ENCODE data around the gene AOPEP. TPM values are rescaled to one million over a fixed set of nuclear protein-coding genes. Genes with fewer than 3 reads are reported as not detected.

AOPEP gene
- total RNA-seq, 1 experiment from 2014 or later: 36.4 TPM

DNA sequence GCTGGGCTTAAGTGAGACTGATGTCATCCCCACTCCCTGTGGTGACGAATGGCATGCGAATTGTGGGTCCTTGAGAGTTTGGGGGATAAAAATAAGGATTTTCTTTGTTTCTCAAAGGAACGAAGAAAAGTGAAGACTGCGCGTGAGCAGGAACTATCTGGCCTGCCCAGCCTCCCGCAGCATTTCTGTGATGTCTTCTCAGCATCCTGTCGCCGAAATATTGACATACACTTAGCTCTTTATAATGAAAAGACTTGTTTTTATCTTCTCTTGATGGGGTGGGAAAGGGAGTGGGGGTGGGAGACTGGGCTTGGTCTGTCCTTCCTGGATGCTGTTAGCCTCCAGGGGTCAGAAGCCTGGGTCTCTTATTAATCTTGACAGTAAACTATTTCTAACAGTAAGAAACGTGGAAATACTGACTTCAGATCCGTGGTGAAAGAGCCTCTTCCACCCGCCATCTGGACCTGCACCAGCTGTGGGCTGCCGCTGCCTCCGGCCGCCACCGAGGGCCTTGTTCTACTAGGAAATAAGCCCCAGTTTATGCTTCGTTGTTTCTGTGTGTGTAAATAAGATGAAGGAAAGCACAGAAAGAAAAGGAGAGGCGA lies 351.4 kb downstream of the AOPEP start:
- in situ Hi-C loops (cut with HindIII; ENCODE audit: low pct_unique_long_range_greater_than_20kb, low sequenced_read_pairs): no loop called here
- intact Hi-C loops (cut with micrococcal nuclease; ENCODE audit: unreplicated experiment): no loop called here
- Histone ChIP-seq H3K4me1 (ENCODE audit: control insufficient read depth, insufficient read depth, low read length) (no peaks in the 10 kb centered on the region; the same call in none of the 2 replicates), H3K36me3 (ENCODE audit: control insufficient read depth, insufficient read depth, low read length) (peaks cover 5% of the 10 kb centered on the region), H3K9me3 (ENCODE audit: control insufficient read depth, insufficient read depth, low read depth, low read length) (no peaks in the 10 kb centered on the region), H3K27me3 (ENCODE audit: control insufficient read depth, insufficient read depth, low read length) (no peaks in the 10 kb centered on the region), H3K27ac (ENCODE audit: low read length) (no peak overlapping the region), H3K4me3 (ENCODE audit: low read depth in 2 of 2, low read length in 2 of 2) (no peak overlapping the region)
- DNase-seq (ENCODE audit: low read depth, low spot score) (no peak), ATAC-seq (no peak)
- BruUV-seq (replicated peaks): no TSS peak
- CTCF ChIA-PET: no interaction called here
- POLR2A ChIA-PET: no interaction called here
- TF ChIP-seq SIN3A (IDR thresholded peaks at IDR 0.05; ENCODE audit: borderline replicate concordance, insufficient read depth, low read depth, low read length) (no peak), POLR2AphosphoS5 (IDR thresholded peaks at IDR 0.05; ENCODE audit: low read depth, low read length) (no peak), TCF7L2 (IDR thresholded peaks at IDR 0.05; ENCODE audit: low read depth, low read length) (no peak)
- TF ChIP-seq, protein P1, sequence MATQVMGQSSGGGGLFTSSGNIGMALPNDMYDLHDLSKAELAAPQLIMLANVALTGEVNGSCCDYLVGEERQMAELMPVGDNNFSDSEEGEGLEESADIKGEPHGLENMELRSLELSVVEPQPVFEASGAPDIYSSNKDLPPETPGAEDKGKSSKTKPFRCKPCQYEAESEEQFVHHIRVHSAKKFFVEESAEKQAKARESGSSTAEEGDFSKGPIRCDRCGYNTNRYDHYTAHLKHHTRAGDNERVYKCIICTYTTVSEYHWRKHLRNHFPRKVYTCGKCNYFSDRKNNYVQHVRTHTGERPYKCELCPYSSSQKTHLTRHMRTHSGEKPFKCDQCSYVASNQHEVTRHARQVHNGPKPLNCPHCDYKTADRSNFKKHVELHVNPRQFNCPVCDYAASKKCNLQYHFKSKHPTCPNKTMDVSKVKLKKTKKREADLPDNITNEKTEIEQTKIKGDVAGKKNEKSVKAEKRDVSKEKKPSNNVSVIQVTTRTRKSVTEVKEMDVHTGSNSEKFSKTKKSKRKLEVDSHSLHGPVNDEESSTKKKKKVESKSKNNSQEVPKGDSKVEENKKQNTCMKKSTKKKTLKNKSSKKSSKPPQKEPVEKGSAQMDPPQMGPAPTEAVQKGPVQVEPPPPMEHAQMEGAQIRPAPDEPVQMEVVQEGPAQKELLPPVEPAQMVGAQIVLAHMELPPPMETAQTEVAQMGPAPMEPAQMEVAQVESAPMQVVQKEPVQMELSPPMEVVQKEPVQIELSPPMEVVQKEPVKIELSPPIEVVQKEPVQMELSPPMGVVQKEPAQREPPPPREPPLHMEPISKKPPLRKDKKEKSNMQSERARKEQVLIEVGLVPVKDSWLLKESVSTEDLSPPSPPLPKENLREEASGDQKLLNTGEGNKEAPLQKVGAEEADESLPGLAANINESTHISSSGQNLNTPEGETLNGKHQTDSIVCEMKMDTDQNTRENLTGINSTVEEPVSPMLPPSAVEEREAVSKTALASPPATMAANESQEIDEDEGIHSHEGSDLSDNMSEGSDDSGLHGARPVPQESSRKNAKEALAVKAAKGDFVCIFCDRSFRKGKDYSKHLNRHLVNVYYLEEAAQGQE (IDR thresholded peaks at IDR 0.05; ENCODE audit: insufficient read depth in 1 of 2, low read depth in 2 of 2, low read length in 1 of 2): no peak
- TF ChIP-seq, protein P2, sequence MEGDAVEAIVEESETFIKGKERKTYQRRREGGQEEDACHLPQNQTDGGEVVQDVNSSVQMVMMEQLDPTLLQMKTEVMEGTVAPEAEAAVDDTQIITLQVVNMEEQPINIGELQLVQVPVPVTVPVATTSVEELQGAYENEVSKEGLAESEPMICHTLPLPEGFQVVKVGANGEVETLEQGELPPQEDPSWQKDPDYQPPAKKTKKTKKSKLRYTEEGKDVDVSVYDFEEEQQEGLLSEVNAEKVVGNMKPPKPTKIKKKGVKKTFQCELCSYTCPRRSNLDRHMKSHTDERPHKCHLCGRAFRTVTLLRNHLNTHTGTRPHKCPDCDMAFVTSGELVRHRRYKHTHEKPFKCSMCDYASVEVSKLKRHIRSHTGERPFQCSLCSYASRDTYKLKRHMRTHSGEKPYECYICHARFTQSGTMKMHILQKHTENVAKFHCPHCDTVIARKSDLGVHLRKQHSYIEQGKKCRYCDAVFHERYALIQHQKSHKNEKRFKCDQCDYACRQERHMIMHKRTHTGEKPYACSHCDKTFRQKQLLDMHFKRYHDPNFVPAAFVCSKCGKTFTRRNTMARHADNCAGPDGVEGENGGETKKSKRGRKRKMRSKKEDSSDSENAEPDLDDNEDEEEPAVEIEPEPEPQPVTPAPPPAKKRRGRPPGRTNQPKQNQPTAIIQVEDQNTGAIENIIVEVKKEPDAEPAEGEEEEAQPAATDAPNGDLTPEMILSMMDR (IDR thresholded peaks at IDR 0.05): no peak

DNA sequence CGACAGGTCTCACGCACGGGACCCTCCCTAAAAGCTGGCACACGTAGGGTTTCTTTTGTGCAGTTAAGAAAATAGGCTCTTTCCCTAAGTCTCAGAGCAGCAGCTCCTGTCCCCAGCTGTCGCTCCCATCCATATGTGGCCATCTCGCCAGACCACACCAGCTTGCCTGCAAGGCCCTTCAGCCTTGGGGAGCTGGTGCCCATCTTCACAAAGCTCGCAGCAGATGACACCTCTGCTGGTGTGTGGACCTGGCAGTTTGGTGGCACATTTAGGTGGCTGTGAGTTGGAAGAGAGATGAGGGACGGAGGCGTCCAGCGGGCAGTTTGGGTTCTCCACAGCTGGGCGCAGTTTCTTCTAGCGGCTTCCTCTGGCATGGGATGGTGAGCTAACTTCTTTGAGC lies 352.0 kb downstream of the AOPEP start:
- ChIA-PET CTCF (no interaction called here), POLR2A (no interaction called here)
- Histone ChIP-seq H3K27ac (ENCODE audit: low read length) (no peak overlapping the region), H3K27me3 (ENCODE audit: control insufficient read depth, insufficient read depth, low read length) (no peaks in the 10 kb centered on the region), H3K9me3 (ENCODE audit: control insufficient read depth, insufficient read depth, low read depth, low read length) (no peaks in the 10 kb centered on the region), H3K36me3 (ENCODE audit: control insufficient read depth, insufficient read depth, low read length) (peaks cover 5% of the 10 kb centered on the region), H3K4me1 (ENCODE audit: control insufficient read depth, insufficient read depth, low read length) (no peaks in the 10 kb centered on the region; the same call in none of the 2 replicates), H3K4me3 (ENCODE audit: low read depth in 2 of 2, low read length in 2 of 2) (no peak overlapping the region)
- DNase-seq (ENCODE audit: low read depth, low spot score) (no peak), ATAC-seq (no peak)
- TF ChIP-seq, protein P1 (IDR thresholded peaks at IDR 0.05; ENCODE audit: insufficient read depth in 1 of 2, low read depth in 2 of 2, low read length in 1 of 2): no peak
- TF ChIP-seq SIN3A (IDR thresholded peaks at IDR 0.05; ENCODE audit: borderline replicate concordance, insufficient read depth, low read depth, low read length): no peak
- TF ChIP-seq, protein P2 (IDR thresholded peaks at IDR 0.05): no peak
- no peak for TF ChIP-seq POLR2AphosphoS5 (IDR thresholded peaks at IDR 0.05; ENCODE audit: low read depth, low read length)
- no peak for TF ChIP-seq TCF7L2 (IDR thresholded peaks at IDR 0.05; ENCODE audit: low read depth, low read length)
- BruUV-seq (replicated peaks): no TSS peak
- intact Hi-C loops (cut with micrococcal nuclease; ENCODE audit: unreplicated experiment): no loop called here
- in situ Hi-C loops (cut with HindIII; ENCODE audit: low pct_unique_long_range_greater_than_20kb, low sequenced_read_pairs): no loop called here

All from Panc1 (cell line).